ENCODE measurements around the gene FOXA3.

FOXA3 gene

DNA sequence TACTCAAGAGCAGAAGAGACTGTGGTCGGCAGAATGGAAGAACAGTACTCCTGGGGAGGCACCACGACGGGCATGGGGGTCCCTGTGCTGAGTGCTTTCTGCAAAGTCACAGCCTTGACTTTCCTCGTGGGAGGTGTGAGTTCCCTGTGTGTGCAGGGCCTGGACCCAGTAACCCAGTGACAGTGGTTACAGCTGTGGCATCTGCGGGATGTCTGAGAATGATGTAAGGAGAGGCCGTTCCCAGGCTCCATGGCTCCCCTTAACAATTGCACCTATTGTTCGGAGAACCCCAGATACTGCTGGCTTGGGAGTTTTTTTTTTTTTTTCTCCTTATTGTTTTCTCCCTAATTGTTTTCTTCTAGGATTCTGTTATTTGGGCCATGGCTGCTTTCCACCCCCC, 55.6 kb downstream of the FOXA3 start:
- no peak for DNase-seq (ENCODE audit: low read depth, low spot score)

DNA sequence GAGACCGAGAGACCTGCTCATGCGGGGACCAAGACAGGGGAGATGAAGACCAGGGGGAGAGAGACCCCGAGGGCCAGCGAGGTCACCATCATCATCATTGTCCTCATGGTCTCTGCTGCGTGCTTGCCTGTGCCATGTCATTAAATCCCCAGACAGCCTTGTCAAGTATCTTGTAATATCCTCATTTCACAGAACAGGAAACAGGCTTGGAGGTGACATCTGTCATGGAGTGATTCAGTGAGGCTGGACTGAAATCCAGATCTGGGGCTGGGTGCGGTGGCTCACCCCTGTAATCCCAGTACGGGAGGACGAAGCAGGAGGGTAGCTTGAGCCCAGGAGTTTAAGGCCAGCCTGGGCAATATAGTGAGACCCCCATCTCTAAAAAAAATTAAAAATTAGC, 56.3 kb downstream of the FOXA3 start:
- DNase-seq (ENCODE audit: low read depth, low spot score), result no peak

DNA sequence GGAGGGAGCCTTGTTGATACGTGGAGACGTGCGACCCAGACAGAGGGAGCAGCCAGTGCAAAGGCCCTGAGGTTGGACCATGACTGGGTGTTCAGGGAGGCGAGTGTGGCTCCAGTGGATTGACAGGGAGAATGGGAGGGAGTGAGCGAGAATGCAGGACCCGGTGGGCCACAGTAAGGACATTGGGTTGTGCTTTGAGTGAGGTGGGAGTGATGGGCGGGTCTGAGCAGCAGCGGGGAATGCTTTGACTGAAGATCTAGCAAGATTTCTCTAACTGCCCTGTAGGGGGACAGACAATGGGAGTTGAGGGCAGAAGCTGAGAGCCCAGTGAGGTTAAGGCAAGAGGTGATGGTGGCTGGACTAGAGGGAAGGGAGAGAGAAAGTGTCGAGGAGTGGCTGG, 58.2 kb downstream of the FOXA3 start:
- peak; percentile 80 for DNase-seq (ENCODE audit: low read depth, low spot score)
